Activated CD8-positive, alpha-beta T cell treated with anti-CD3 and anti-CD28 coated beads for 36 hours (primary cell): ENCODE results near the gene ABCA10. TPM values are rescaled to one million over a fixed set of nuclear protein-coding genes. Genes with fewer than 3 reads are reported as not detected.

ENCODE experiments used
- ATAC-seq: fragments of 200-7000 bp; cut with Tn5 transposase; one replicate; pipeline ENCODE4 v1.10.0; 2021; ENCODE audit warnings: mild to moderate bottlenecking, moderate library complexity
- CTCF ChIA-PET: fragments of 350-600 bp; sonication (Branson Sonifier 250); formaldehyde crosslinking; loops from one replicate; lab custom pipeline; 2021; ENCODE audit warnings: antibody characterized with exemption; lab: Charles Lee
- POLR2A ChIA-PET: fragments of 350-600 bp; sonication (Branson Sonifier 250); formaldehyde crosslinking; loops from one replicate; lab custom pipeline; 2021; ENCODE audit warnings: antibody characterized with exemption; lab: Charles Lee
- DNase-seq: peaks from one replicate; pipeline ENCODE4 v3.0.0-alpha.2; 2020
- H3K27ac Mint-ChIP-seq: one replicate; pipeline ENCODE4 v1.8.0; 2021; ENCODE audit warnings: mild to moderate bottlenecking, mixed read lengths
- H3K27me3 Mint-ChIP-seq: one replicate; pipeline ENCODE4 v1.8.0; 2021; ENCODE audit warnings: mixed read lengths
- H3K36me3 Mint-ChIP-seq: one replicate; pipeline ENCODE4 v1.8.0; 2021; ENCODE audit warnings: low read depth, mixed read lengths
- H3K4me1 Mint-ChIP-seq: one replicate; pipeline ENCODE4 v1.8.0; 2021; ENCODE audit warnings: low read depth, mixed read lengths
- H3K4me3 Mint-ChIP-seq: one replicate; pipeline ENCODE4 v1.8.0; 2021; ENCODE audit warnings: mild to moderate bottlenecking, moderate library complexity, mixed read lengths
- H3K9me3 Mint-ChIP-seq: one replicate; pipeline ENCODE4 v1.8.0; 2021; ENCODE audit warnings: mixed read lengths
- CTCF ChIP-seq: fragments of 200-600 bp; IDR thresholded peaks from one replicate; pipeline ENCODE4 v1.8.0; 2022; ENCODE audit warnings: antibody characterized with exemption, mild to moderate bottlenecking
- intact Hi-C: fragments of 100-400 bp; cut with micrococcal nuclease; formaldehyde crosslinking; loops from one replicate; pipeline ENCODE4 v1.10.0; 2022
- total RNA-seq, 2 experiments: library from RNA; stranded (reverse); gene quantifications; one replicate each; pipeline ENCODE4 v1.2.3, GENCODE V29; 2021

ABCA10 gene
- total RNA-seq, 2 experiments from 2014 or later = 0.45 TPM; not detected in 1

DNA sequence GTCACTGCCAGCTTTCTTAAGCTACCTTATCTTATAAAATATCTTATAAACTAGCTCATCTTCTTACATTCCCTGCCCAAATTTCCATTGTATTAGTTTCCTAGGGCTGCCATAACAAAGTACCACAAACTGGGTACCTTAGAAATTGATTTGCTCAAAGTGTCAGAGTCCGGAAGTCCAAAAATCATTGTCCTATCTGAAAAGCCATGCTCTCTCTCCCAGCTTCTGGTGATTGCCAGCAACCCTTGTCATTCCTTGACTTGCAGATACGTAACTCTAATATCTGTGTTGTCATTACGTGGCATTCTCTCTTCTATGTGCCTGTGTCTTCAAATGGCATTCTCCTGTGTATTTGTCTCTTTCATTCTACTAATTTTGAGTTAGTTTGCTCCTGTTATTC, 2.3 kb upstream of the ABCA10 start:
- no peak overlapping the region for H3K4me3 Mint-ChIP-seq
- peaks cover 29% of the 10 kb centered on the region for H3K9me3 Mint-ChIP-seq
- ATAC-seq = no peak
- H3K27me3 Mint-ChIP-seq = no peaks in the 10 kb centered on the region
- peaks cover 2% of the 10 kb centered on the region for H3K36me3 Mint-ChIP-seq
- CTCF ChIA-PET = interaction anchor here (0.8 kb wide), 1 partner anchor 472 kb away, joined by 3 read pairs; no protein-coding TSS in a partner anchor
- intact Hi-C loops = no loop called here
- TF ChIP-seq CTCF = no peak
- no peak for DNase-seq
- POLR2A ChIA-PET = no interaction called here
- H3K4me1 Mint-ChIP-seq = peaks cover 4% of the 10 kb centered on the region
- H3K27ac Mint-ChIP-seq = no peak overlapping the region

- no peak overlapping the region for H3K27ac Mint-ChIP-seq
- no peak for TF ChIP-seq CTCF
- intact Hi-C loops = no loop called here
These were observed 606 bp downstream of the ABCA10 start for GRCh38 chr17:69228018-69228417.

GRCh38 chr17:69227541-69227940, 1.1 kb downstream of the ABCA10 start:
- Mint-ChIP-seq H3K27me3 (no peaks in the 10 kb centered on the region), H3K4me3 (no peak overlapping the region), H3K4me1 (peaks cover 11% of the 10 kb centered on the region), H3K9me3 (peaks cover 14% of the 10 kb centered on the region), H3K27ac (no peak overlapping the region), H3K36me3 (no peaks in the 10 kb centered on the region)
- intact Hi-C loops = no loop called here
- DNase-seq = no peak
- TF ChIP-seq CTCF = no peak
- ChIA-PET CTCF (interaction anchor here (1.4 kb wide), 1 partner anchor 10 kb away, joined by 5 read pairs; no protein-coding TSS in a partner anchor), POLR2A (interaction anchor here (0.9 kb wide), 1 partner anchor 146 kb away, joined by 3 read pairs; no protein-coding TSS in a partner anchor)
- ATAC-seq = no peak

More at GRCh38 chr17:69228018-69228417, 606 bp downstream of the ABCA10 start:
- Mint-ChIP-seq H3K4me3 (no peak overlapping the region), H3K27me3 (no peaks in the 10 kb centered on the region), H3K36me3 (peaks cover under 1% of the 10 kb centered on the region), H3K9me3 (peaks cover 18% of the 10 kb centered on the region), H3K4me1 (peaks cover 11% of the 10 kb centered on the region)
- DNase-seq = no peak
- POLR2A ChIA-PET = interaction anchor here (0.9 kb wide), 1 partner anchor 147 kb away, joined by 3 read pairs; no protein-coding TSS in a partner anchor
- CTCF ChIA-PET = interaction anchor here (1.4 kb wide), 1 partner anchor 10 kb away, joined by 5 read pairs; no protein-coding TSS in a partner anchor
- ATAC-seq = no peak

DNA sequence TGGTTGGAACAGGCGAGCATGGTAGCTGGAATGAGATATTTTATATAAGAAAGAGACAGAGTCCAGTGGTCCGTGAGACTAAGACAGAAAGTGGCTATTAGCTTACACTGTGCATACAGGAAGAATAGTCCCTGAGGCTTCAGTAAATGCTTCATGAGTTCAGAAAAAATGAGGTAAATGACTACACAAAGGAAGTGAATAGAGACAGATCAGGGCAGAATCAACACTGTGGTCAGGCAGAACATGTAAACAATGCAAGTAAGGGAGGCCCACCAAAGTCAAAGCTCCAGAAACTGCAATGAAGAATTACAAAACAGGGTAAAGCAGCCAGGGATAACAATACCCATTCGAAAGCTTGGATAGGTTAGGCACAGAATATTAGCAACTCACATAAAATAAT, 4.8 kb downstream of the ABCA10 start:
- Mint-ChIP-seq H3K9me3 (no peaks in the 10 kb centered on the region), H3K27me3 (no peaks in the 10 kb centered on the region), H3K27ac (no peak overlapping the region), H3K36me3 (no peaks in the 10 kb centered on the region), H3K4me3 (no peak overlapping the region), H3K4me1 (peaks cover 11% of the 10 kb centered on the region)
- DNase-seq (no peak), ATAC-seq (no peak)
- TF ChIP-seq CTCF = no peak
- ChIA-PET POLR2A (no interaction called here), CTCF (interaction anchor here (1.0 kb wide), 1 partner anchor 24 kb away, joined by 4 read pairs; no protein-coding TSS in a partner anchor)
- intact Hi-C loops = no loop called here

- Mint-ChIP-seq H3K27me3 (no peaks in the 10 kb centered on the region), H3K4me1 (peaks cover 11% of the 10 kb centered on the region), H3K9me3 (no peaks in the 10 kb centered on the region), H3K4me3 (no peak overlapping the region), H3K27ac (no peak overlapping the region), H3K36me3 (no peaks in the 10 kb centered on the region)
- CTCF ChIA-PET = no interaction called here
- no peak for TF ChIP-seq CTCF
- POLR2A ChIA-PET = interaction anchor here (0.7 kb wide), 1 partner anchor 420 kb away, joined by 3 read pairs; no protein-coding TSS in a partner anchor
- ATAC-seq = no peak
- intact Hi-C loops = no loop called here
- no peak for DNase-seq
These were observed 5.8 kb downstream of the ABCA10 start for GRCh38 chr17:69222707-69223258.
